Measurements from ENCODE around the gene CBS.

GRCh38 chr21:43016728-43017127, 58.9 kb downstream of the CBS start:
- TF ChIP-seq YY1 (IDR thresholded peaks at IDR 0.05; ENCODE audit: insufficient read depth, insufficient read length) (no peak), SUZ12 (IDR thresholded peaks at IDR 0.05; ENCODE audit: extremely low read depth, insufficient read depth, insufficient read length) (no peak)
